ENCODE results near the gene RCOR1.
A peak's percentile ranks its signal among the peaks of the same experiment; 100 is the strongest.

The RCOR1 gene

DNA sequence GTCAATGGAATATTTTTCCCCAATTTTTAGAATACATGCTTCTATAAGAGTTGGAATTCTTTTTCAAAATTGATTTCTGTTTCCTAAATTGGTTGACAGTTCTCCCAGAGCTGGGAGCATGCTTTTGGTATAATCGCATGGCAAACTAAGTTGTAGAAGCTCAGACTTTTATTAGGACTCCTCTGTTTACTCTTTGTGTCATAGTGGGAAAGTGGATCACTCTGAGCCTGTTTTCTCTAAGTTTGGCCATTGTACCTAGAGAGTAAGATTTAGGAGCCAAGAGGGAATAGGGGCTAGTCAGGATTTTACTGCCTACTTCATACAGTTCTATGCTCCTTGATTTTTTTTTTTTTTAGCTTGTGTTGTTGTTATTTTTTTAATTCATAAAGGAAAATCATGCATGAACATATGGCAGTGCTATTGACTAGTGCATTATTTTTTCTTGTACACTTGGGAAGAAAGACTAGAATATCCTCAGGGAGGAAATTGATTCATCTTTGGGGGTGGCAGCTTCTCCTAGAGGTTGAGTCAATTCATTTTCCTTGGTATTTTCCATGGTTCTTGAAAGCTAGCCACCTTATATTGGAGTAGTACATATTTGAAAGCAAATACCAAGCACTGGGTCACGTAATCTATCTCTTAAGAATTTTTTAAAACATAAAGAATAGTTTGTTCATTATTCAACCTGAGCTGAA, 107.1 kb downstream of the RCOR1 start:
- H3K4me3 ChIP-seq (ENCODE audit: control insufficient read depth, low read depth, low read length) = no peak overlapping the region
- TF ChIP-seq, protein P1, sequence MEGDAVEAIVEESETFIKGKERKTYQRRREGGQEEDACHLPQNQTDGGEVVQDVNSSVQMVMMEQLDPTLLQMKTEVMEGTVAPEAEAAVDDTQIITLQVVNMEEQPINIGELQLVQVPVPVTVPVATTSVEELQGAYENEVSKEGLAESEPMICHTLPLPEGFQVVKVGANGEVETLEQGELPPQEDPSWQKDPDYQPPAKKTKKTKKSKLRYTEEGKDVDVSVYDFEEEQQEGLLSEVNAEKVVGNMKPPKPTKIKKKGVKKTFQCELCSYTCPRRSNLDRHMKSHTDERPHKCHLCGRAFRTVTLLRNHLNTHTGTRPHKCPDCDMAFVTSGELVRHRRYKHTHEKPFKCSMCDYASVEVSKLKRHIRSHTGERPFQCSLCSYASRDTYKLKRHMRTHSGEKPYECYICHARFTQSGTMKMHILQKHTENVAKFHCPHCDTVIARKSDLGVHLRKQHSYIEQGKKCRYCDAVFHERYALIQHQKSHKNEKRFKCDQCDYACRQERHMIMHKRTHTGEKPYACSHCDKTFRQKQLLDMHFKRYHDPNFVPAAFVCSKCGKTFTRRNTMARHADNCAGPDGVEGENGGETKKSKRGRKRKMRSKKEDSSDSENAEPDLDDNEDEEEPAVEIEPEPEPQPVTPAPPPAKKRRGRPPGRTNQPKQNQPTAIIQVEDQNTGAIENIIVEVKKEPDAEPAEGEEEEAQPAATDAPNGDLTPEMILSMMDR (conservative IDR thresholded peaks at IDR 0.05; ENCODE audit: control insufficient read depth, insufficient read depth, low read depth, low read length) = no peak
- peak; percentile 40 for DNase-seq (ENCODE audit: low read depth)

DNA sequence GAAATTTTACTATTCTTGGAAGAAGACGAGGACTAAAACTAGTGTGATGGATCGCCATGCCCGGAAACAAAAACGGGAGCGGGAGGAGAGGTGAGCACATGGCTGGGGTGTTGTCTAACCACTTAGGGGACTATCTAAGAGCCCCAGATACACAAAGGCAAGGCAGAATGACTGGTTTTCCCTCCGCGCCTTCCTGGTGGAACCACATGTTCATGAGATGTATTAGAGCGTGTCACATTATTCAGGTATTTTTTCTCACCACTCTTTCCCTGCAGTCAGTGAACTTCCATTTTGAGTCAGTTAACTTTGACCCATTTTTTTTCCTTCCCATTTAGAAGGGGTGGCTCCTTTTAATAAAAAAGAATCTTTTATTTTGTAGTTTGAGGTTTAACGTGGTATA, 116.0 kb downstream of the RCOR1 start:
- TF ChIP-seq, protein P1 (conservative IDR thresholded peaks at IDR 0.05; ENCODE audit: control insufficient read depth, insufficient read depth, low read depth, low read length) = no peak
- no peak overlapping the region for H3K4me3 ChIP-seq (ENCODE audit: control insufficient read depth, low read depth, low read length)
- no peak for DNase-seq (ENCODE audit: low read depth)

DNA sequence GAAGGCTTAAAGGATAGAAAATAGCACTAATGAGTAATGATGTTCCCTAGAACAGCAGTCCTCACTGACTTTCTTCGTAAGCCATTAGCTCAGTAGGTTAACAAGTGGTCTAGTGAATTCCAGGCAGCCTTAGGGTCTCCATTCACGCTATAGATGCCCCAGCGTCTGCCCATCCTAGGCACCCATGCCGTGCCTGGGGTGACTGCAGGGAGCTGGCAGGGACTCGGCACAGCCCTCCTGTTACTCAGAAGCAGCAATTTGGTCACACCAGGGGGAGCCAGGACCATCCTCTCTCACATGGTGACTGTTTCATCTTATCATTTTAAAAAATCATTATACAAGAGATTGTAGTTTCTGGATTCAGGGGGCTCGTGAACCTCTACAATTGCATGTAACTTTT, 118.8 kb downstream of the RCOR1 start:
- TF ChIP-seq, protein P1 (conservative IDR thresholded peaks at IDR 0.05; ENCODE audit: control insufficient read depth, insufficient read depth, low read depth, low read length) = no peak
- no peak for DNase-seq (ENCODE audit: low read depth)
- no peak overlapping the region for H3K4me3 ChIP-seq (ENCODE audit: control insufficient read depth, low read depth, low read length)

DNA sequence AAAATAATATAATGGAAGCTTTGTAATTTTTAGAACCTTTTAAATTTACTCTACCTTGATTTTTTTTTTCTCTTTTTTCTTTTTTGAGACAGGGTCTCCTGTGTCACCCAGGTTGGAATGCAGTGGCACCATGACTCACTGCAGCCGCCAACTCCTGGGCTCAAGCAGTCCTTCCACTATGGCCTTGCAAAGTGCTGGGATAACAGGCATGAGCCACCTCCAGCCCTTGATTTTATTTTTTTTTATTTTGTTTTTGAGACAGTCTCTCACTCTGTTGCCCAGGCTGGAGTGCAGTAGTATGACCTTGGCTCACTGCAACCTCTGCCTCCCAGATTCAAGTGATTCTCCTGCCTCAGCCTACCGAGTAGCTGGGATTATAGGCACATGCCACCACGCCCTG, 119.5 kb downstream of the RCOR1 start:
- TF ChIP-seq, protein P1 (conservative IDR thresholded peaks at IDR 0.05; ENCODE audit: control insufficient read depth, insufficient read depth, low read depth, low read length) = no peak
- no peak overlapping the region for H3K4me3 ChIP-seq (ENCODE audit: control insufficient read depth, low read depth, low read length)
- no peak for DNase-seq (ENCODE audit: low read depth)

DNA sequence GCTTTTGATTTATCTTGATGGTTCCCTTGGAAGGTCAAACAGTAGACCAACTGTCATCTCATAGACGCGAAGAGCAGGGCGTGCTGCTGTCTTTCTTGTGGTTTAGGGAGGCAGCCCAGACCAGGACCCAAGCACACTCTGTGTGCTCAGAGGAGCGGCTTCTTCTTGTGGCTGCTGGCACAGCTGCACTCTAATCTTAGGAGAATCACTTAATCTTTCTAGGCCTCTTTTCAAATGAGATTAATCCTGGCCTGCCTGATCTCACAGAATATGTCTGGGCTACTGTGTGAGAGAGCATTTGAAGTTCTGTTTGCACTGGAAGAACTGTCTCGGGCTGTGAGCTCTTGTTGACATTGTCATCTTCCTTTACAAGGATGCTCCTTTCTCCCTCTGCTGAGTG, 124.8 kb downstream of the RCOR1 start:
- DNase-seq (ENCODE audit: low read depth) = no peak
- TF ChIP-seq, protein P1 (conservative IDR thresholded peaks at IDR 0.05; ENCODE audit: control insufficient read depth, insufficient read depth, low read depth, low read length) = no peak
- no peak overlapping the region for H3K4me3 ChIP-seq (ENCODE audit: control insufficient read depth, low read depth, low read length)

DNA sequence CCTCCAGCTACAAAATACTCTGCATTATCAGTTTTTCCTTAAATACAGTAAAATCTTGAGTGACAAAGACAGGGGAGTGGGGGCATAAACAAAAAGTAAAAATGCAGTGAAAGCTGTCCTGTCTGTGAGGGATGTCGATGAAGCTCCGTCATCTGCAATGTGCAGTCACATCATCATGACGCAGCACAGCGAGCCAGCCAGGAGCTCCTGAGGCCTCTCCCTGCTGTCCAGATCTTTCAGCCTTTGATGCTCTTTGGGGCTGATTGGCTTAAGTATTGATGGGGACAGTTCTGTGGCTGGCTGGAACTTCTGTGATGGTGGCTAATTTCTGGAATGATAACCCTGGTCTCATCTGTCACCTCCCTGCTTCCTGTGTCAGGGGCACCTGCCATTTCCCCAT, 130.2 kb downstream of the RCOR1 start:
- TF ChIP-seq, protein P1 (conservative IDR thresholded peaks at IDR 0.05; ENCODE audit: control insufficient read depth, insufficient read depth, low read depth, low read length) = no peak
- DNase-seq (ENCODE audit: low read depth) = no peak
- H3K4me3 ChIP-seq (ENCODE audit: control insufficient read depth, low read depth, low read length) = no peak overlapping the region

DNA sequence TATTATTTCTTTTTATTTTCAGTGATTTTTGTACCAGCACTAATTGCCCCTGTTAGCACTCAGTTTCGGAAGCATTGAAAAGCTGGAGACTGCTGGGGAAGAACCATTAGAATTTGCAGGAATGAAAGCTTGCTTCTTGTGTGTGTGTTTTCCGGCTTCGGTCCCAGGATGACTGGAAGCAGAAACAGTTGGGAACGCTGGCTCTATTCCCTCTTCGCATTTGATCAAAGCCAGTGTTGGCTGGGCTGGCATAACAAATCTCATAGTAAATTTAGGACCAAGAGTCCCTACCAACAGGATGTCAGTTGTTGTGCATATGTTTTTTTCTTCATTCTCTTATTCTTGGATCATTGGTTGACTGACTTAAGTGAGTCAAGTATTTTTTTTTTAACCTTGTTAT, 131.2 kb downstream of the RCOR1 start:
- TF ChIP-seq, protein P1 (conservative IDR thresholded peaks at IDR 0.05; ENCODE audit: control insufficient read depth, insufficient read depth, low read depth, low read length) = no peak
- no peak overlapping the region for H3K4me3 ChIP-seq (ENCODE audit: control insufficient read depth, low read depth, low read length)
- no peak for DNase-seq (ENCODE audit: low read depth)
